GM18861 (cell line): Measurements from ENCODE around the gene TPH1.

Source experiments
- ATAC-seq: cut with Tn5 transposase; IDR thresholded peaks from one replicate; pipeline ENCODE4 v1.9.1; 2021; ENCODE audit not compliant: unreplicated experiment

The TPH1 gene

GRCh38 chr11:18046116-18046777, at the start of gene TPH1:
TSS of gene TPH1 (minus strand) at chr11:18046269. CDS start at chr11:18040762, 5,507 bp downstream.
- no peak for ATAC-seq

DNA sequence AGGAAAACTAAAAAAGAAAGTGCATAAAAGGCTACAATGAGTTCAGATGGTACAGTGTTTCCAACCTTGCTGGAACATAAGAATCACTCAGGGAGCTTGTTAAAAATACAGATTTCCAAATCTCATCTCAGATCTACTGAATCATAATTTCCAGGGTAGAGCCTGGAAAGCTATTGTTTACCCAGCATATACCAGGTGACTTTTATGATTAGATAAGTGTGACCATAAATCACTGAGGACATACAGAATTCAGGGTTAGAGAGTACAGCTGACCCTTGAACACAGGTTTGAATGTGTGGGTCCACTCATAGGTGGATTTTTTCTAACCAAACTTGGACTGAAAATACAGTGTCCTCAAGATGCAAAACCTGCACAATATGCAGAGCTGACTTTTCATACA, 47.9 kb upstream of the TPH1 start:
- ATAC-seq: no peak

DNA sequence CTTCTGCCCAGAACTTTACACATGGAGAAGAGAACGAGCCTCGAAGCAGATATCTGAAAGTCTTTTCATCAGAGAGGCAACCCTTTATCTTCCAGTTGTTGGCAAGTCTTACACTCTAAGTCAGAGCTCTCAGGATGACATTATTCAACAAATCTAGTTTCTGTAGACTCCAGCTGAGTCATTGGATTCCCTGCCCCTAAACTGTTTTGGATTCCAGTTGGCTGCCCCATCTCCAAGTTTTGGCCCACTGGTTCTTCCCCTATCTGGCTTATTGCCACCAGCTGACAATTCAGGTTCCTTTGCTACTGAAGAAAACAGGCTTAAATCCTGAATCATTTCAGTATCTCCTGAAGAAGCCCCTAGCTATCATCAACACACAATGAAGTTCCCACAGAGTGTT, 45.7 kb upstream of the TPH1 start:
- ATAC-seq: no peak

- ATAC-seq: no peak
Observed at GRCh38 chr11:18088966-18089365, 42.9 kb upstream of the TPH1 start.

- ATAC-seq: no peak
Observed at GRCh38 chr11:18088366-18088765, 42.3 kb upstream of the TPH1 start.

DNA sequence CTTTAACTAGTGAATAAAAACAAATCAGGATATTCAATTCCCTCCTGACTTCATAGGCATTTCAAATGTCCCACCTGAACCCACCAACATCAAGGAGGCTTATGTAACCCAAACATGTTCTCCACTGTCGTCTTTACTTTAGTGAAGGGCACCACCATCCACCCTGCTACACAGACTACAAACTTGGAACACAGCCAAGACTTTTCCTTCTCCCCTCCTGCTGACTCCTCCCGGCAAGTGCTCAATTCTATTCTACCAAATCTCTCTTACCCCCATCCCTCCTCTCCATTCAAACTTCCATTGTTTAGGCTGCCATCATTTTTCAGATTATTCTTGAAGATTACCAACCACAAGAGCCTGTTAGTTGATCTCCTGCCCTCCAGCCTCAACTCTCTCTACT, 35.5 kb upstream of the TPH1 start:
- no peak for ATAC-seq

GRCh38 chr11:18080451-18080850, 34.4 kb upstream of the TPH1 start:
- ATAC-seq: no peak

DNA sequence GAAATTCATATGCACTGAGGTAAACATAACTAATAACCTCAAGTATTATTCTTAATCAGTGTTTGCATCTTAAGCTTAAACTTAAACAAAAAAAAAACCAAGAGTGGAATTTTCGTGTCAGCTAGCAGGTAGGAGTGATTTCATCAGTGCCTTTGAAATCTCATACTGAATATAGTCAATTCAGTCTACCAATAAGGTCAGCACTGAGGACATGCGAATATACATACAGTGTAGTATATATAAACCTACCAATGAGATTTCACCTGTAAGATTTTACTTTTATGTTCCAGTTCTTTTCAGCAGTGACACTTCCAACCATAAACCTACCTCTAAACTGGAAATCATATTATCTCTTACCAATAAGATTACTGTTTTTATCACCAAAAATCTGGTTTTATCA, 32.8 kb upstream of the TPH1 start:
- ATAC-seq: no peak

DNA sequence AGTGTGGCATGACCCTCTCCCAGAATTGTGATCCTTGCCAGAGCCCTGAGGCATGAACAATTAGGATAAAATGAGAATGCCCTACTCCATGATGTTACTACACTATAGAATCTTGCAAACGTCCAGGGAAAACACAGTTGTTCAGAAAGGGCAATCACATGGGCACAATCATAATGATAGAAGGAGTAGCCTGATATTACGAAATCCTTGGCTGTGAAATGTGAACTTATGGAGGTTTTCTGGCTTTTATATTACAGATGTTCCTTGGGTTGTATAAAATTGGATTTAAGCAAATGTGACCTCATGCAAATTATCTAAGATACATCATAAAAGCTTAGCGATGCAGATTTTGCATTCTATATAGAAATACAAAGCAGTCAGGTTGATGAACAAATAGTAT, 29.4 kb upstream of the TPH1 start:
- no peak for ATAC-seq

DNA sequence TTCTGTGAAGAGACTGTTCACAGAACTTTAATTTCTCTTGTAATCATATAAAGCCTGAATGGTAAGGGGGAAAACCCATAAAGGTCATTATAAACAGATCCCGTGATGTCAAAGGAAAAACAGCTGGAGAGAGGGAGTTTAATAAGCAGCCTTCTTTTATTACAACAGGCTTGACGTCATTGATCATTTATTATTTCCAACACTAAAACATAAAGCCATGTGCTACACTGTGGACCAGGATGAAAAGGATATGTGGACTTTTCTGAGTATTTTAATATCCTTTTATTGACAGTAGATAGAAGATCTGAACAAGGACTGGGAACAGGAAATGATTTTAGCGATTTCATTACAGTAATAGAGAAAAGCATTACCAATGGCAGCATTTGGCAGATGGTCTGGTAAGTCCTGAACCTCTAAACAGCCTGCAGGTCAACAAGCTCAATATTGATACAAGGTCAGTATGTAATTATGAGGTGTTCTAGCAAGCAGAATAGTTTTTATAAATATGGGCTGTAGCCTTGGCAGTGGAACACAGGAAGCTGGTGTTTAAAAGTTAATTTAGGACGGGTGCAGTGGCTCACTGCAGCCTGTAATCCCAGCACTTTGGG, 25.1 kb upstream of the TPH1 start:
- ATAC-seq: no peak

- no peak for ATAC-seq
Observed at GRCh38 chr11:18067372-18067771, 21.3 kb upstream of the TPH1 start.

- no peak for ATAC-seq
Observed at GRCh38 chr11:18066626-18067025, 20.6 kb upstream of the TPH1 start.

GRCh38 chr11:18065572-18065971, 19.5 kb upstream of the TPH1 start:
- ATAC-seq: no peak

DNA sequence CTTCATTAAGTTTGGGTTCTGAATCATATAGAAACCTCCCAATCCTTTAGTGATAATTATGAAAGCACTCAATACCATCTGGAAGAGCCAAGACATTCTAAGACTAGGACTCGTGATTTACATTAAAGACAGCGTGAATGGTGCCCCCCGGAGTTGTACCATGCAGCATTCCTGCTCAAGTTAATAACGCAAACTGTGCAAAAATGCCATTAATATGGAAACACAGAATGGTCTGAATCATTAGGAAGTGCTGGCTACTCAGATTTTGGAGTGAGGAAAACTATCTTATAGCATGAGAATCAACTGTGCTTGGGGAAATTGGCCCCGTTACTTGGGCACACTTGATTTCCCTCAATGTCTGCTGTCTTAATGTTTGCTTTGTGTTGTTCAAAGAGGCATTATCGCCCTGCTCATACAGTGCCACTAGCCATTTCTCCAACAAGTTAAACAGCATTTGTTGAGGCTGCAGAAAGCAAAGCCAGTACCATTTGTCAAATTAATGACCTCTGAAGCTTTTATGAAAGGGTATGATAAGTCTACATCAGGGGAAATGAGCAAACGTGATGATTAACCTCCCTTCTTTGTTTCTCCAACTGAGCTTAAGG, 18.5 kb upstream of the TPH1 start:
- no peak for ATAC-seq

DNA sequence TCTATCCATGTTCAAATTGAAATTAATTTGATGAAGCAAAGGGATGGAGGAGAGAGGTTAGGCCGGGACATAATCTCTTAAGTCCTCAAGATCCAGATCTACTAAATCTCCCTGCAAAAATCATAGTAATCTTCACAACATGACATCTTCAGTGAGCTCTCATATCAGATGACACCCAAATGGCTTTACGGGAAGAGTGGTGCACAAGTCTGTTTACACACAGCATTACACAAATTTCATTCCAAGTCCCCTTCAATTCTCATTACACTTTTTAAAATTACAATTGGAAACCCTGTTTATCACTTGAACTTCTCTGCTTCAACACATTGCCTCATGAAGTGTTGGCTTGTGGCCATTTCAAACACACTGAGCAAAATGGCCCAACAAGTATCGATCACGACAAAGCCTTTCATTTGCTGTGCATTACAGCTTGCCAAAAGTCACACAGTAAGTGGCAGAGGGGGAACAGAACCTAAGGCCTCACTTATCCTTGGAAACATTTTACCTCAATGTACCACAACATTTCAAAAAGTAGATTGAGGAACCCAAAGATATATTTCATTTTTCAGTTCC, 17.9 kb upstream of the TPH1 start:
- no peak for ATAC-seq

- ATAC-seq: no peak
Observed at GRCh38 chr11:18063125-18063524, 17.1 kb upstream of the TPH1 start.

- no peak for ATAC-seq
Observed at GRCh38 chr11:18061351-18061750, 15.3 kb upstream of the TPH1 start.

DNA sequence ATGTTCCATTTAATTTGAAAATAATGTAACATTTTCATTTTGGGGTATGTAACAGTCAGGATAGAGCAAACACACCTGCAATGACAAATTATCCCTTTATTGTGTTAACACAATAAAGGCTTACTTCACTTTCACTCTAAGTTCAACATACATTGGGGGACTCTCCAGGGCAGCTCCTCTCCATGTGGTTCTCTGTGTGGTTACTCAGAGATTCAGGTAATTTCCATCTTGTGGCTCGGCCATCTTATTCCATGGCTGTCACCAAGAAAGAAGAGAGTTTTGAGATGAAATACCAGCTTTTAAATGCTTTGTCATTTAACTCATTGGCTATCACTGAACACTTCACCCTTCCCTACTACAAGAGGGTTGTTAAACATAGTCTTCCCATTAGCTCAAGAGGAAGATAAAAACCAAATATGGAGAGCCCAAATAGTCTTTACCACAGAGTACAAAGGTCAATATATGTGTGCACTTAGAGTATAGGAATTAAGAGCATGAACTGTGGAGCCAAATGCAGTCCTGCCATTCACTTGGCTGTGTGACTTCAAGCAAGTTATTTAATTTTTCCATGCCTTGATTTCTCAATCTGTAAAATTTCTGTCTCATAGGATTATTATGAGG, 10.6 kb upstream of the TPH1 start:
- ATAC-seq: no peak

DNA sequence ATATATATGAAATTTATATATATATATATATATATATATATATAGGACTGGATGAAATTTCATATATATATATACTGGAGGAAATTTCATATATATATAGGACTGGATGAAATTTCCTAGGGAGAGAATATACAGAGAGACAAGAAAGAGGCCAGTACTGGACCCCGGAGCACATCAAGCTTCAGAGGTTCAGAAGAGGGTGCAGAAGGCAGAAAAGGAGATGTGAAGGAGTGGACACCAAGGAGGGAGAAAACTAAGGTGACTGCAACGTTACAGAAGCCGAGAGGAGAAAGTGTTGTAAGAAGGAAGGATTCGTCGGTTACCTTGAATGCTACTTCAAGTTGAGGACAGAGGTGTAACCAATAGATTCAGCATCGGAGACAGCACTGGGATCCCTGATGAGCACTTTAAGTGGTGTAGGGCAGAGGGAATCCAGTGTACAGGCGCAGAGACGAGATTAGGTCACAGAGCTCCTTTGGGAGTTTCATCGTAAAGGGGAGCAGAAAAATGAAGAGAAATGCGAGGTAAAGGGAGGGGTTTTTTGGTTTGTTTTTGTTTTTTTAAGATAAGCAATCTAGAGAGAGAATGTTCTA, 8.5 kb upstream of the TPH1 start:
- ATAC-seq: no peak

GRCh38 chr11:18050848-18051247, 4.8 kb upstream of the TPH1 start:
- ATAC-seq: no peak

DNA sequence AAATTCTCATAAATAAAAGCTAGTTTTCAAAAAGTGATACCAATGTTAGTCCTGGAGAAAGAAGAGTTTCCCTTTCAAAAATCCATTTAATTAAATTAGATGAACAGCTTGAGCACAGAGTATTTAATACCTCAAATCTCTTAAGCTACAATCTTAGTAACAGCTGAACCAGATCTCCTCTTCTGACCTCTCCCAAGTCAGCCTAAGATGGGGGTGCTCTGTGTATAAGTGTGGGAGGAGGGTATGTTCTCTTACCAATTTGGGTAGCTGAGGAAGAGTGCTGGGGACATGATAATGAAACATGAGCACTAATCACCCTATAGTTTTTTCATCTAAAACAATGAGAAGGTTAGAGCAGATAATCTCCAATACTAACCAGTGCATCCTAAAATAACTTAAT, 9.6 kb downstream of the TPH1 start:
- no peak for ATAC-seq
